Effector CD4-positive, alpha-beta T cell (primary cell): ENCODE results near the gene C5orf47.
"Not testable (repeated sequence)": the region's sequence is repeated elsewhere in the genome, so short reads cannot be mapped to it uniquely, and the experiment has no call there.

ENCODE experiments used
- DNase-seq: peaks from one replicate; pipeline ENCODE4 v3.0.0-alpha.2; 2020

The C5orf47 gene

GRCh38 chr5:173970878-173971650 lies 17.9 kb upstream of the C5orf47 start:
- no peak for DNase-seq

- DNase-seq: no peak
Observed at GRCh38 chr5:173971681-173972345, 17.2 kb upstream of the C5orf47 start.

GRCh38 chr5:173972607-173972924 lies 16.4 kb upstream of the C5orf47 start:
- no peak for DNase-seq

- DNase-seq: peak; percentile 74
Observed at GRCh38 chr5:173972925-173973615, 15.9 kb upstream of the C5orf47 start.

GRCh38 chr5:173973616-173973969 lies 15.4 kb upstream of the C5orf47 start:
- no peak for DNase-seq

- DNase-seq: no peak
Observed at GRCh38 chr5:173974688-173975239, 14.2 kb upstream of the C5orf47 start.

GRCh38 chr5:173981185-173981761 lies 7.7 kb upstream of the C5orf47 start:
- DNase-seq: no peak

GRCh38 chr5:173984218-173984617 lies 4.8 kb upstream of the C5orf47 start:
- DNase-seq: no peak

- no peak for DNase-seq
Observed at GRCh38 chr5:173989432-173990082, 587 bp downstream of the C5orf47 start.

GRCh38 chr5:173997331-173997730 lies 8.4 kb downstream of the C5orf47 start:
- no peak for DNase-seq

- DNase-seq: no peak
Observed at GRCh38 chr5:173998531-173998930, 9.6 kb downstream of the C5orf47 start.

GRCh38 chr5:174000076-174000475 lies 11.1 kb downstream of the C5orf47 start:
- DNase-seq: no peak

- DNase-seq: no peak
Observed at GRCh38 chr5:174003795-174004194, 14.8 kb downstream of the C5orf47 start.

- DNase-seq: no peak
Observed at GRCh38 chr5:174008922-174009321, 20.0 kb downstream of the C5orf47 start.

GRCh38 chr5:174010365-174010764 lies 21.4 kb downstream of the C5orf47 start:
- DNase-seq: no peak

- DNase-seq: no peak
Observed at GRCh38 chr5:174011441-174011840, 22.5 kb downstream of the C5orf47 start.

- not testable (repeated sequence) for DNase-seq
Observed at GRCh38 chr5:174020069-174020927, 31.3 kb downstream of the C5orf47 start.

- no peak for DNase-seq
Observed at GRCh38 chr5:174020928-174021304, 31.9 kb downstream of the C5orf47 start.

GRCh38 chr5:174022384-174023095 lies 33.6 kb downstream of the C5orf47 start:
- DNase-seq: no peak

- no peak for DNase-seq
Observed at GRCh38 chr5:174030286-174030685, 41.3 kb downstream of the C5orf47 start.
